HepG2 (cell line): Measurements from ENCODE around the gene CDC34. TPM values are rescaled to one million over a fixed set of nuclear protein-coding genes. Genes with fewer than 3 reads are reported as not detected.

Source experiments
- ARHGAP35 ChIP-seq: sonication (generic); formaldehyde crosslinking; IDR thresholded peaks from 2 replicates; pipeline ENCODE4 v1.9.0; 2022; ENCODE audit warnings: mild to moderate bottlenecking, inconsistent platforms, moderate library complexity, missing genetic modification reagents, borderline replicate concordance
- ARNT ChIP-seq: fragments of 450-650 bp; IDR thresholded peaks from 2 replicates; pipeline ENCODE4 v1.6.1; 2017
- BCL6 ChIP-seq: IDR thresholded peaks from 2 replicates; pipeline ENCODE4 v1.6.1; 2016; ENCODE audit warnings: missing genetic modification reagents, missing compliant biosample characterization
- ISL2 ChIP-seq: sonication (generic); formaldehyde crosslinking; IDR thresholded peaks from 2 replicates; pipeline ENCODE4 v1.5.0; 2020; ENCODE audit warnings: missing genetic modification reagents
- KDM1A ChIP-seq: IDR thresholded peaks from 2 replicates; pipeline ENCODE4 v1.6.1; 2016; ENCODE audit warnings: missing compliant biosample characterization
- KLF16 ChIP-seq, 2 experiments: sonication (generic) in 1 of 2; formaldehyde crosslinking in 1 of 2; IDR thresholded peaks; 2 replicates each; pipeline versions ENCODE4 v1.6.1 to v1.8.0; 2016 to 2023; ENCODE audit warnings: missing genetic modification reagents in 2 of 2, missing compliant biosample characterization in 1 of 2
- MAZ ChIP-seq, 2 experiments: sonication (generic) in 1 of 2; formaldehyde crosslinking in 1 of 2; IDR thresholded peaks; 2 replicates each; pipeline versions ENCODE4 v1.5.0 to v1.6.1; 2012 to 2020; ENCODE audit warnings: low read depth in 2 of 2, mild to moderate bottlenecking in 2 of 2, borderline replicate concordance in 1 of 2, improper control_type of control experiment in 1 of 2, low read length in 1 of 2, missing genetic modification reagents in 1 of 2, moderate library complexity in 1 of 2
- NAIF1 ChIP-seq: sonication (generic); formaldehyde crosslinking; IDR thresholded peaks from 2 replicates; pipeline ENCODE4 v1.5.0; 2020; ENCODE audit warnings: mild to moderate bottlenecking, missing genetic modification reagents, borderline replicate concordance
- NBN ChIP-seq: fragments of 450-650 bp; conservative IDR thresholded peaks from 2 replicates; pipeline ENCODE4 v1.6.1; 2017
- NKX3-1 ChIP-seq: sonication (generic); formaldehyde crosslinking; IDR thresholded peaks from 2 replicates; pipeline ENCODE4 v1.5.0; 2020; ENCODE audit warnings: missing genetic modification reagents
- NR0B2 ChIP-seq: sonication (generic); formaldehyde crosslinking; IDR thresholded peaks from 2 replicates; pipeline ENCODE4 v1.4.0; 2020; ENCODE audit warnings: mild to moderate bottlenecking, missing genetic modification reagents
- TIGD3 ChIP-seq: sonication (generic); formaldehyde crosslinking; IDR thresholded peaks from 2 replicates; pipeline ENCODE4 v1.5.1; 2020; ENCODE audit warnings: mild to moderate bottlenecking, missing genetic modification reagents, borderline replicate concordance
- ZNF207 ChIP-seq: fragments of 450-650 bp; IDR thresholded peaks from 2 replicates; pipeline ENCODE4 v1.6.1; 2016; ENCODE audit warnings: antibody characterized with exemption, borderline replicate concordance
- ZNF367 ChIP-seq: sonication (generic); formaldehyde crosslinking; IDR thresholded peaks from 2 replicates; pipeline ENCODE4 v1.4.0; 2020; ENCODE audit warnings: missing genetic modification reagents, borderline replicate concordance
- ZNF710 ChIP-seq: sonication (generic); formaldehyde crosslinking; IDR thresholded peaks from 2 replicates; pipeline ENCODE4 v1.5.0; 2020; ENCODE audit warnings: mild to moderate bottlenecking, missing genetic modification reagents, borderline replicate concordance
- polyA plus RNA-seq, 8 experiments: library from polyadenylated mRNA; depleted of rRNA in 3 of 8; stranded (reverse) in 7 of 8; unstranded in 1 of 8; fragments of >200 nt; fragmentation: Illumina TruSeq in 4 of 8; extraction: Trizol in 4 of 8; gene quantifications; 2 replicates each; pipeline versions ENCODE4 v1.2.1 to v1.2.3, GENCODE V29; 2011 to 2016; ENCODE audit warnings: low read depth in 4 of 8, missing spikeins in 1 of 8, mixed read lengths in 1 of 8; ENCODE audit not compliant: insufficient read depth in 1 of 8
- total RNA-seq, 5 experiments: library from RNA; depleted of rRNA; stranded (reverse); fragments of >200 nt; fragmentation: Illumina TruSeq; extraction: Trizol; gene quantifications; 2 replicates each; pipeline ENCODE4 v1.2.3, GENCODE V29; 2016; ENCODE audit warnings: low read depth in 1 of 5
- TF ChIP-seq, protein P1 (sequence below): sonication (generic); formaldehyde crosslinking; IDR thresholded peaks from 2 replicates; pipeline ENCODE4 v1.5.1; 2020; ENCODE audit warnings: mild to moderate bottlenecking, missing genetic modification reagents, borderline replicate concordance
- TF ChIP-seq, protein P2 (sequence below): sonication (generic); formaldehyde crosslinking; IDR thresholded peaks from 2 replicates; pipeline ENCODE4 v1.4.0; 2020; ENCODE audit warnings: mild to moderate bottlenecking, missing genetic modification reagents

CDC34 gene
- total and polyA plus RNA-seq, 2 of the 13 experiments (the other 11 are each of a cell fraction or from before 2014, with no cell fraction given): 138 to 150 TPM

- no peak for TF ChIP-seq ARHGAP35 (CRISPR knock-in tag)
- TF ChIP-seq ISL2 (CRISPR knock-in tag): peak; percentile 59; the same call in 1 of the 2 replicates
- 0 out of 2 replicates have a peak, but pooled peaks have one; percentile 19 for TF ChIP-seq BCL6 (CRISPR knock-in tag)
- TF ChIP-seq ZNF367: no peak
- peak; percentile 21; the same call in 1 of the 2 replicates for TF ChIP-seq NR0B2 (CRISPR knock-in tag)
- TF ChIP-seq TIGD3 (CRISPR knock-in tag): no peak
- no peak for TF ChIP-seq ZNF207
- peak in 1 of 2 experiments; percentile 62; a peak in 2 of 4 replicates for TF ChIP-seq KLF16 (CRISPR knock-in tag; IDR thresholded peaks at IDR 0.05)
- TF ChIP-seq ZNF710 (CRISPR knock-in tag): no peak
- TF ChIP-seq KDM1A (CRISPR knock-in tag): no peak
- TF ChIP-seq ARNT: no peak
- TF ChIP-seq, protein P1, sequence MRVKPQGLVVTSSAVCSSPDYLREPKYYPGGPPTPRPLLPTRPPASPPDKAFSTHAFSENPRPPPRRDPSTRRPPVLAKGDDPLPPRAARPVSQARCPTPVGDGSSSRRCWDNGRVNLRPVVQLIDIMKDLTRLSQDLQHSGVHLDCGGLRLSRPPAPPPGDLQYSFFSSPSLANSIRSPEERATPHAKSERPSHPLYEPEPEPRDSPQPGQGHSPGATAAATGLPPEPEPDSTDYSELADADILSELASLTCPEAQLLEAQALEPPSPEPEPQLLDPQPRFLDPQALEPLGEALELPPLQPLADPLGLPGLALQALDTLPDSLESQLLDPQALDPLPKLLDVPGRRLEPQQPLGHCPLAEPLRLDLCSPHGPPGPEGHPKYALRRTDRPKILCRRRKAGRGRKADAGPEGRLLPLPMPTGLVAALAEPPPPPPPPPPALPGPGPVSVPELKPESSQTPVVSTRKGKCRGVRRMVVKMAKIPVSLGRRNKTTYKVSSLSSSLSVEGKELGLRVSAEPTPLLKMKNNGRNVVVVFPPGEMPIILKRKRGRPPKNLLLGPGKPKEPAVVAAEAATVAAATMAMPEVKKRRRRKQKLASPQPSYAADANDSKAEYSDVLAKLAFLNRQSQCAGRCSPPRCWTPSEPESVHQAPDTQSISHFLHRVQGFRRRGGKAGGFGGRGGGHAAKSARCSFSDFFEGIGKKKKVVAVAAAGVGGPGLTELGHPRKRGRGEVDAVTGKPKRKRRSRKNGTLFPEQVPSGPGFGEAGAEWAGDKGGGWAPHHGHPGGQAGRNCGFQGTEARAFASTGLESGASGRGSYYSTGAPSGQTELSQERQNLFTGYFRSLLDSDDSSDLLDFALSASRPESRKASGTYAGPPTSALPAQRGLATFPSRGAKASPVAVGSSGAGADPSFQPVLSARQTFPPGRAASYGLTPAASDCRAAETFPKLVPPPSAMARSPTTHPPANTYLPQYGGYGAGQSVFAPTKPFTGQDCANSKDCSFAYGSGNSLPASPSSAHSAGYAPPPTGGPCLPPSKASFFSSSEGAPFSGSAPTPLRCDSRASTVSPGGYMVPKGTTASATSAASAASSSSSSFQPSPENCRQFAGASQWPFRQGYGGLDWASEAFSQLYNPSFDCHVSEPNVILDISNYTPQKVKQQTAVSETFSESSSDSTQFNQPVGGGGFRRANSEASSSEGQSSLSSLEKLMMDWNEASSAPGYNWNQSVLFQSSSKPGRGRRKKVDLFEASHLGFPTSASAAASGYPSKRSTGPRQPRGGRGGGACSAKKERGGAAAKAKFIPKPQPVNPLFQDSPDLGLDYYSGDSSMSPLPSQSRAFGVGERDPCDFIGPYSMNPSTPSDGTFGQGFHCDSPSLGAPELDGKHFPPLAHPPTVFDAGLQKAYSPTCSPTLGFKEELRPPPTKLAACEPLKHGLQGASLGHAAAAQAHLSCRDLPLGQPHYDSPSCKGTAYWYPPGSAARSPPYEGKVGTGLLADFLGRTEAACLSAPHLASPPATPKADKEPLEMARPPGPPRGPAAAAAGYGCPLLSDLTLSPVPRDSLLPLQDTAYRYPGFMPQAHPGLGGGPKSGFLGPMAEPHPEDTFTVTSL (CRISPR knock-in tag): no peak
- no peak for TF ChIP-seq NKX3-1 (CRISPR knock-in tag)
- TF ChIP-seq, protein P2, sequence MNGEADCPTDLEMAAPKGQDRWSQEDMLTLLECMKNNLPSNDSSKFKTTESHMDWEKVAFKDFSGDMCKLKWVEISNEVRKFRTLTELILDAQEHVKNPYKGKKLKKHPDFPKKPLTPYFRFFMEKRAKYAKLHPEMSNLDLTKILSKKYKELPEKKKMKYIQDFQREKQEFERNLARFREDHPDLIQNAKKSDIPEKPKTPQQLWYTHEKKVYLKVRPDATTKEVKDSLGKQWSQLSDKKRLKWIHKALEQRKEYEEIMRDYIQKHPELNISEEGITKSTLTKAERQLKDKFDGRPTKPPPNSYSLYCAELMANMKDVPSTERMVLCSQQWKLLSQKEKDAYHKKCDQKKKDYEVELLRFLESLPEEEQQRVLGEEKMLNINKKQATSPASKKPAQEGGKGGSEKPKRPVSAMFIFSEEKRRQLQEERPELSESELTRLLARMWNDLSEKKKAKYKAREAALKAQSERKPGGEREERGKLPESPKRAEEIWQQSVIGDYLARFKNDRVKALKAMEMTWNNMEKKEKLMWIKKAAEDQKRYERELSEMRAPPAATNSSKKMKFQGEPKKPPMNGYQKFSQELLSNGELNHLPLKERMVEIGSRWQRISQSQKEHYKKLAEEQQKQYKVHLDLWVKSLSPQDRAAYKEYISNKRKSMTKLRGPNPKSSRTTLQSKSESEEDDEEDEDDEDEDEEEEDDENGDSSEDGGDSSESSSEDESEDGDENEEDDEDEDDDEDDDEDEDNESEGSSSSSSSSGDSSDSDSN (CRISPR knock-in tag): peak; percentile 65
- no peak for TF ChIP-seq NBN
- no peak for TF ChIP-seq NAIF1
- TF ChIP-seq MAZ (IDR thresholded peaks at IDR 0.05; ENCODE audit: borderline replicate concordance, low read depth, low read length): no peak
- TF ChIP-seq MAZ (CRISPR knock-in tag; IDR thresholded peaks at IDR 0.05; ENCODE audit: low read depth): no peak
Observed at GRCh38 chr19:485583-486236, 45.9 kb upstream of the CDC34 start (continued).
